Stimulated activated CD4-positive, alpha-beta T cell treated with anti-CD3 and anti-CD28 coated beads, Interleukin-12 subunit alpha, Interleukin-12 subunit beta, amount 100 ng/mL, for 24 hours (primary cell): ENCODE measurements around the gene PSME1.

ENCODE experiments used
- DNase-seq, 2 experiments: peaks; one replicate each; pipeline ENCODE4 v3.0.0-alpha.2; 2020; ENCODE audit warnings: low read depth in 2 of 2

Gene PSME1

GRCh38 chr14:24172261-24172860, 36.4 kb downstream of the PSME1 start:
- no peak for DNase-seq

GRCh38 chr14:24172871-24173281, 36.9 kb downstream of the PSME1 start:
- no peak for DNase-seq

- DNase-seq = no peak
Measured at GRCh38 chr14:24176599-24176998, 40.6 kb downstream of the PSME1 start.

DNA sequence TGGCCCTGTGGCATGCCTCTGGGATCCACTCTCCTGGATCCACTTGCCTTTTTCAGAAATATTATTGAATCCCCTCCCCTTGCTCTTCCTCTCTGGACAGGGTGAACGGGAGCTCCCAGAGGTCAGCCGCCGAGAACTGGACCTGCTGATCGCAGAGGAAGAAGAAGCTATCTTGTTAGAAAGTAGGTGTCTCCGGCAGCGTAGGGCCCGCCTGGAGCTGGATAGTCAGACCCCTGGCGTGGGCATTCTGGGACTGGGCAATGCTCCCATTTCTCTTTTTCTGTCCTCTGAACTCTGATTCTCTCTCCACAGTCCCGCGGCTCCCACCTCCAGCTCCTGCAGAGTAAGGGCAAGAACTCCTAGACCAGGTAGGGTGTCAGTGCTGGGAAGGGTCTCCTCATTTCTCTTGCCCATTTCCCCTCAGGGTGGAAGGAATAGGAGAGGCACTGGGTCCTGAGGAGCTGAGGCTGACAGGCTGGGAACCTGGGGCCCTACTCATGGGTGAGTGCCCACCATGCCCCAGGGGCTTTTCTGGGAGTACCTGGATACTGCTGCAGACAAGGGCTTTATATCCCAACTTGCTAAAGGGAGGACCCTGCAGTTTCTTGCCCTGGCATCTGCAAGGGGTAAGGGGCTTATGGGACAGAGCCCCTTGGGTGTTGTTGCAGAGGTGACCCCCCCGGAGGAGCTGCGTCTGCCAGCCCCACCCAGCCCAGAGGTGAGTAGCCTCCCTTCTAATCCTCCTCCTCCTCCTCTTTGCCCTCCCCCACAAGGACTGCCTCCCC, 41.2 kb downstream of the PSME1 start:
- no peak for DNase-seq

GRCh38 chr14:24177891-24178290, 41.9 kb downstream of the PSME1 start:
- no peak for DNase-seq

GRCh38 chr14:24178399-24179178, 42.6 kb downstream of the PSME1 start:
- DNase-seq = no peak

DNA sequence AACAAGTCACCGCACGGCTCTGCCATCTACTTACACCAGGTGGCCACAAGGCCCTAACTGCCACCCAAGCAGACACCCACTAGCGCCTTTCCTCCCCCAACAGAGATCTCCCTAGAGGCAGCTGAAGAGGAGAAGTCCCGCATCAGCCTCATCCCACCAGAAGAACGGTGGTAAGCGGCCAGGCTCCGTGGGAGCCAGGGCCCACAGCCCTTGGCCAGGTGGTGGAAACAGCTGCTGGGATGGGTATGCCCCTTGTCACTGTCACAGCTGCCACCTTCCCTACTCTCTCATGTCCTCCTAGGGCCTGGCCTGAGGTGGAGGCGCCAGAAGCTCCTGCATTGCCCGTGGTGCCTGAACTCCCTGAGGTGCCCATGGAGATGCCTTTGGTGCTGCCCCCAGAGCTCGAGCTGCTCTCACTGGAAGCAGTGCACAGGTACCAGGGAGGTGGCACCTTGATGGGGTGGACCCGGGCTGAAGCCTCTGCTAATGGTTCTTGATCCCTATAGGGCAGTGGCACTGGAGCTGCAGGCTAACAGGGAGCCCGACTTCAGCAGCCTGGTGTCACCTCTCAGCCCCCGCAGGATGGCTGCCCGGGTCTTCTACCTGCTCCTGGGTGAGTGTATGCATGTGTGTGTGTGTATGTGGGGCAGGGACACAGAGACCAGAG, 43.4 kb downstream of the PSME1 start:
- DNase-seq = no peak

DNA sequence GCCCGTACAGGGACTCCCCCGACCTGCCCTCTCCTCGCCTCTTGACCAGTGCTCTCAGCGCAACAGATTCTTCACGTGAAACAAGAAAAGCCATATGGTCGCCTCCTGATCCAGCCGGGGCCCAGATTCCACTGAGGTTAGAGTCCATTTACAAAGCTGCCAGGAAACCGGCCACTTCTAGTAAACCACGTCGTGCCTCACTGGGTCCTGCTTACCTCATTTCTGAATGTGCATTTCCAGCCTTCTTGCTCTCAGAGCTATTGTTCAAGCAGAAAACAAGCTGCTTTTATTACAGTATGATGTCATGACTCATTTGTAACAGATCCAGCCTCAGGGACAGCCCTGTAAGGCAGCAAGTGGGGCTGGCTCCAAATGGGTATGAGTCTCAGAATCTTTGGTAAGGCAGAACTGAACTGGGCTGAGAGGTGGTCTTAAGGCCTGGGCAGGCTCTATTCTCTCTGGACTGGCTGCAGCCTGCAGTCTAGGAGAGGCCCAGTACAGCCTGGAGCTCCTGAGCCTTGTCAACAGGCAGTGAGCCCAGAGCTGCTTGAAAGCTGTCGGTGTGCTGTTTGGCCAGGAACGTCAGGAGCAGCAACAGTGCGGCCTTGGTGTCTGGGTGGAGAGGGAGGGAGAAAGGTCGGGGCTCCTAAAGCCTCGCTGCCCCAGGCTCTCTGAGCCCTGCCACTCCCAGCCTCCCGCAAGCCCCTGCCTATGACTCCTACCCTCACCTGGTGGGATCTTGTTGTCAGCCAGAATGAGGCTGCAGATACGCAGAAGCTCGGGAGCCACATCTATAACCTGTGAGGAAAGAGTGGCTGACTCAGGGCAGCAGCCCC, 44.2 kb downstream of the PSME1 start:
- no peak for DNase-seq

GRCh38 chr14:24181371-24182077, 45.5 kb downstream of the PSME1 start:
- DNase-seq = no peak

DNA sequence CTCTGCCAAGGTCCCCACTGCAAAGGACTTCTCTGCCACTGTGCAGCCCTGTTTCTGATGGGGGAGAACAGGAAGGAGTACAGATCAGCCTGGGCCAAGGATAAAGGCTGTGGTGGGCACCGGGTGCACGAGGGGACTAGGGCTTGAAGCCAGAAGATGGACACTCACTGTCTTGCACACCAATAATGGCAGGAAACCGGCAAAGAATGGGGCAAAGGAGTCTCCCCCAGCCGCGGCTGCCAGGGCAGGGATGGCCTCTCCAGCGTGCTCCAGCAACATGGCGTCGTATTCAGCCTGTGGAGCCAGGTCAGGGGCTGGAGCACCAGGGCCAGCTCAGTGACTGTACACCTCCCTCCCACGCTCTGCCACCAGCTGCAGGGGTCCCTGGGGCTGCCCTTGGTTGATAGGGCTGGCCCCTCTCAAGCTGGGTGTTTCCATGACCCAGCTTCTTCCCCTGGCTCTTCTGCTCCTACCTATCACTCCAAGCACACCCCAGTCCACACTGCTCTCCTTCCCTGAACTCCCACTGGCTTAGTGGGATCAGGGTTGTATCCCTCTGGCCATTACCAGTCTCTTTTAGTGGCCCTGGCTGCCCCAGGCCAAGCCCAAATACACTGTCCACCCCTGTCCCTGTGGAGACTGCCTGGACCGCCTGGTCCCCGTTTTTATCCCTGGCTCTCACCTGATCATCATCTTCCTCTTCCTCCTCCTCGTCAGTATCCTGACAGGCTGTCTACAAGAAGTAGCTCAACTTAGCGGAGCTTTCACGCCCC, 46.3 kb downstream of the PSME1 start:
- DNase-seq = no peak

DNA sequence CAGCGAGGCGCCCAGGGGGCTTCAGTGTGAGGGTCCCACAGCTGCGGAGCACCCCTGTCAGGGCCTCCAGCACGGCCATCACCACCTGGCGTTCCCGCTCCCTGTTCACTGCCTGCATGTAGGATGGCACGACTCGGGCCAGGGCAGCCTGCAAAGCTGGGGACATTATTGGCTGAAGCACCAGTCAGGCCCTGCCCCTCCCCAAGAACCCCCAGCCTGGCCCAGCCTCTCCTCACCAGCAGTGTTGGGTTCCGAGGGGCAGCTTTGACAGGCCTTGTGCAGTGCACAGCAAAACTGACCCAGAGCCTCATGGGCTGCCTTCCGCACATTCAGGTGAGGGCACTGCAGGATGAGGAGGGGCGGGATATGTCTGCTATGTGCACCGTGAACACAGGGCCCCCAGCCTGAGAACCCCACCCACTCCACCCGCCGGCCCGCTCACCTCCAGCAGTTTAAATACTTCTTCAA, 47.1 kb downstream of the PSME1 start:
- no peak for DNase-seq

DNA sequence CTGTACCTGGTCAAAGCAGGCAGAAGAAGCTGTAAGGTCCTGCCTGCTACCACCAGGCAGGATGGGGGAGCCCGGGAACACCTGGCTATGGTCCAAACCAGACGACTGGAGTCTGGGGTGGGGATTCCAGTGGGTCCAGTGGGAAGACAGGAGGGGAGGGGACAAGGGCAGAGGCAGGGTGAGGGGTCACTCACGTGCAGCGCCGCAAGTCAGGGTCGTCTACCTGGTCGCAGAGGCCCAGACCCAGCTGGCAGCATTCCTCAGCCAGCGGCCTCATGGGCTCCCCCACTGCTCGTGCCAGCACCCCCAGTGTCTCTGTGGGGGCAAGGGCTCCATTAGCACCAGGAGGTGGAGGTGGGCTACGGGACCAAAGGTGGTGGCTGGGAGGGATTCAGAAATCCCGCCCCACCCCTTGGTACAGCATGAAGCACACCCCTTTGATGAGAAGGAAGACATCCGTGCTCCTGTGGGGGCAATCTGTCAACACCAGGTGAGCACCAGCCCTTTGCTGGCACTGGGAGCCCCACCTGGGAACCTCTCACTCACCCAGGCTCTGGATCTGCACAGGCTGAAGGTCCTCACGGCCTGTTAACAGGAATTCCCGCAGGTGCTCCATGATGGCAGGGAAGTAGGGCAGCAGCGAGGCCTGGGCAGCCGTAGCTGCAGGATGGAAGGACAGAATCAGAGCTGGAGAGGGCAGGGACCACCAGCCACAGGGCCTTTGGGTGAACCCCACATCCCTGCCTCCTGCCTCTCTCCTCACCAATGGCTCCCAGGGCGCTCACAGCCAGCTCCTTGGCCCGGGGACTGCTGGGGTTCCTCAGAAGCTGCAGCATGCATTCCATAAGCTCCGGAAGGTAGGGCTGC, 48.3 kb downstream of the PSME1 start:
- no peak for DNase-seq

- no peak for DNase-seq
Measured at GRCh38 chr14:24185026-24185425, 49.0 kb downstream of the PSME1 start.

DNA sequence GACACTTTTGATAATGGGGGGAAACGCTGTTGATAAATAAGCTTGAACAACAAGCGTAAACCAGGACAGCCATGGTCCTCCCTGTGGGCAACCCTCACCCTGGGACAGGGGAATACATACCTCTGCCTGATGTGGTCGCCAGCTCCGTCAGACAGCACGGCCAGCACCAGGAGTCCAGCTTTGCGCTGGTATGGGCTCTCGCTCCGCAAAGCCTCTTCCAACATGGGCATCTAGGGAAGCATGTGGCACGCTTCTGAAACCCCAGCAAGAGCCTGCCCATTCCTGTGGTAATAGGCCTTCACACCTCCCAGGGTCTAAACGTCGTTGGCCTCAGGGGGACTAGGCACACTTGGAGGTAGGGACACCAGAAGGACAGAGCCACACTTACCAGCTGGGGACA, 49.7 kb downstream of the PSME1 start:
- no peak for DNase-seq

GRCh38 chr14:24186831-24187538, 51.0 kb downstream of the PSME1 start:
- no peak for DNase-seq

- no peak for DNase-seq
Measured at GRCh38 chr14:24187539-24187915, 51.5 kb downstream of the PSME1 start.
